ENCODE measurements around the gene TRMT11. TPM values are rescaled to one million over a fixed set of nuclear protein-coding genes. Genes with fewer than 3 reads are reported as not detected.
A peak's percentile ranks its signal among the peaks of the same experiment; 100 is the strongest.

Gene TRMT11
- total and polyA plus RNA-seq, 9 of the 15 experiments (the other 6 are each of a cell fraction or from before 2014, with no cell fraction given), result 38.8 to 88.0 (median 59.8) TPM

DNA sequence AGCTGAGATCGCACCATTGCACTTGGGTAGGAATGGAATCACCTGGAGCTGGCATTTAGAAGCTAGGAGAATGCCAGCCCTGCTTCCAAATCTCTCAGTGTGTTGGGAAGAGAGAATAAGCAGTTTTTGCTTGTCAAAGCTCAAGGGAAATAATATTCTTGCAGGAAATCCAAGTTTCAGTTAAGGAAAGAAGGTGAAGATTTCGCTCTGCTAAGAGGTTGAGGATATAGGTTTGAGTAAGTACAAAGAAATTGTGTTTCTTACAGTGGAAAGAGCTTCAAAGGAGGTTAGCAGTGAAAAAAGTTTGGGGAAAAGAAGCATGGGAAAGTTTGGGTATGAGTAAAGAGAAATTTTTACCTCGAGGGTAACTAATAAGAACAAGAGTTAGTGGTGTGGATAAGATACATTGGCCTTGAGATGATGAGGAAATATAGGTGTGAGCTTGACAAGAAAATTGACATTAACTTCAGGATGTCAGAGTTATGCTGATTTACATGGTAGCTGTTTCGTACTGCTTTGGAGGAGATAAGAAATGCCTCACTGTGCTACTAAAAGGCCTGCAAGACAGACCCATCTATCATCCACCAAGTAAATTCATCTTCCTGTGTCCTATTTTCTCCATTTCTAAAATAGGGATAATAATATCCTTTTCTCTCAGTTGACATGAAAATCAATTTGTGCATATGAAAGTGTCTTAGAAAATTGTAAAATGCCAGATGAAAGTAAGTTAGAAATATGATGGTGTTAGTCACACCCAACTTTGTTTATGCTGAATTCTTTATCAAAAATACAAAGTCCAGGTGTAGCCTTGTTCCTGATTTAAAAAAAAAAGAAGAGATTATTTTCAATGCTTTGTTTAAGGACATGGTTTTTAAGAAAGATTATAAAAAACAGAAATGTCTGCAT is 42.6 kb upstream of the TRMT11 start:
- peak in 3 of 4 experiments; percentile 19 to 68 (median 26) for DNase-seq (ENCODE audit: extremely low read depth in 1 of 4, low spot score in 3 of 4)
- Histone ChIP-seq H3K4me2 (ENCODE audit: insufficient read depth, low read length) (no peak overlapping the region), H4K20me1 (replicated peaks; ENCODE audit: control insufficient read depth, insufficient read depth, low read length) (no peaks in the 10 kb centered on the region), H3K27me3 (ENCODE audit: control insufficient read depth in 2 of 2, insufficient read depth in 2 of 2, low read length in 2 of 2) (no peaks in the 10 kb centered on the region), H2AFZ (ENCODE audit: low read depth, low read length) (peak overlapping the region; percentile 79), H3K9ac (ENCODE audit: insufficient read depth in 1 of 2, low read depth in 2 of 2, low read length in 2 of 2) (peak overlapping the region; percentile 23 to 56; a peak in 2 of 4 replicates), H3K4me3 (no peak overlapping the region), H3K36me3 (ENCODE audit: control insufficient read depth, insufficient read depth, low read length) (no peaks in the 10 kb centered on the region), H3K4me1 (replicated peaks in 1 of 2; ENCODE audit: control insufficient read depth in 2 of 2, insufficient read depth in 2 of 2, low read length in 2 of 2) (peaks cover 18 to 75% of the 10 kb centered on the region in 2 experiments), H3K9me1 (ENCODE audit: control insufficient read depth, insufficient read depth, low read length) (no peaks in the 10 kb centered on the region), H3K9me3 (replicated peaks; ENCODE audit: control insufficient read depth, insufficient read depth, low read depth, low read length) (no peaks in the 10 kb centered on the region), H3K79me2 (ENCODE audit: control insufficient read depth, insufficient read depth, low read length) (no peaks in the 10 kb centered on the region), H3K27ac (ENCODE audit: extremely low read depth, low read depth, low read length) (peak overlapping the region; percentile 70; the same call in 2 of the 3 replicates)
- ChIA-PET CTCF (ENCODE audit: low intra/inter-chr PET ratio) (no interaction called here), POLR2A (interaction anchor here (0.7 to 1.8 kb wide), 5 partner anchors 11 to 21 kb away, joined by 3 to 5 read pairs (median 5); partner anchors contain the start of gene HINT3)
- intact Hi-C loops (cut with micrococcal nuclease) (no loop called here), in situ Hi-C loops (cut with MboI) (no loop called here)
- FAIRE-seq, result peak; percentile 69
- BruUV-seq (replicated peaks), result no TSS peak
- WGBS (ENCODE audit: insufficient coverage, low coverage, missing lambda C conversion rate), result 31% methylated on average over 4 of the region's 4 CpGs
- ATAC-seq, result peak; percentile 69
- TF ChIP-seq DPF2 (IDR thresholded peaks at IDR 0.05) (peak; percentile 87), NFE2 (IDR thresholded peaks at IDR 0.05; ENCODE audit: low read depth) (no peak), NCOR1 (IDR thresholded peaks at IDR 0.05) (no peak), STAT5A (IDR thresholded peaks at IDR 0.05; ENCODE audit: borderline replicate concordance, low read length) (peak; percentile 48; the same call in 1 of the 2 replicates), POLR2G (IDR thresholded peaks at IDR 0.05; ENCODE audit: low read depth, low read length) (no peak), BRD4 (IDR thresholded peaks at IDR 0.05) (no peak), CBFA2T3 (IDR thresholded peaks at IDR 0.05) (peak; percentile 76)
- TF ChIP-seq, protein P1, sequence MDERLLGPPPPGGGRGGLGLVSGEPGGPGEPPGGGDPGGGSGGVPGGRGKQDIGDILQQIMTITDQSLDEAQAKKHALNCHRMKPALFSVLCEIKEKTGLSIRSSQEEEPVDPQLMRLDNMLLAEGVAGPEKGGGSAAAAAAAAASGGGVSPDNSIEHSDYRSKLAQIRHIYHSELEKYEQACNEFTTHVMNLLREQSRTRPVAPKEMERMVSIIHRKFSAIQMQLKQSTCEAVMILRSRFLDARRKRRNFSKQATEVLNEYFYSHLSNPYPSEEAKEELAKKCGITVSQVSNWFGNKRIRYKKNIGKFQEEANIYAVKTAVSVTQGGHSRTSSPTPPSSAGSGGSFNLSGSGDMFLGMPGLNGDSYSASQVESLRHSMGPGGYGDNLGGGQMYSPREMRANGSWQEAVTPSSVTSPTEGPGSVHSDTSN (CRISPR knock-in tag; IDR thresholded peaks at IDR 0.05; ENCODE audit: low read depth), result no peak
- TF ChIP-seq, protein P1 (tag; conservative IDR thresholded peaks at IDR 0.05; ENCODE audit: low read depth), result peak; percentile 97
- TF ChIP-seq, protein P2, sequence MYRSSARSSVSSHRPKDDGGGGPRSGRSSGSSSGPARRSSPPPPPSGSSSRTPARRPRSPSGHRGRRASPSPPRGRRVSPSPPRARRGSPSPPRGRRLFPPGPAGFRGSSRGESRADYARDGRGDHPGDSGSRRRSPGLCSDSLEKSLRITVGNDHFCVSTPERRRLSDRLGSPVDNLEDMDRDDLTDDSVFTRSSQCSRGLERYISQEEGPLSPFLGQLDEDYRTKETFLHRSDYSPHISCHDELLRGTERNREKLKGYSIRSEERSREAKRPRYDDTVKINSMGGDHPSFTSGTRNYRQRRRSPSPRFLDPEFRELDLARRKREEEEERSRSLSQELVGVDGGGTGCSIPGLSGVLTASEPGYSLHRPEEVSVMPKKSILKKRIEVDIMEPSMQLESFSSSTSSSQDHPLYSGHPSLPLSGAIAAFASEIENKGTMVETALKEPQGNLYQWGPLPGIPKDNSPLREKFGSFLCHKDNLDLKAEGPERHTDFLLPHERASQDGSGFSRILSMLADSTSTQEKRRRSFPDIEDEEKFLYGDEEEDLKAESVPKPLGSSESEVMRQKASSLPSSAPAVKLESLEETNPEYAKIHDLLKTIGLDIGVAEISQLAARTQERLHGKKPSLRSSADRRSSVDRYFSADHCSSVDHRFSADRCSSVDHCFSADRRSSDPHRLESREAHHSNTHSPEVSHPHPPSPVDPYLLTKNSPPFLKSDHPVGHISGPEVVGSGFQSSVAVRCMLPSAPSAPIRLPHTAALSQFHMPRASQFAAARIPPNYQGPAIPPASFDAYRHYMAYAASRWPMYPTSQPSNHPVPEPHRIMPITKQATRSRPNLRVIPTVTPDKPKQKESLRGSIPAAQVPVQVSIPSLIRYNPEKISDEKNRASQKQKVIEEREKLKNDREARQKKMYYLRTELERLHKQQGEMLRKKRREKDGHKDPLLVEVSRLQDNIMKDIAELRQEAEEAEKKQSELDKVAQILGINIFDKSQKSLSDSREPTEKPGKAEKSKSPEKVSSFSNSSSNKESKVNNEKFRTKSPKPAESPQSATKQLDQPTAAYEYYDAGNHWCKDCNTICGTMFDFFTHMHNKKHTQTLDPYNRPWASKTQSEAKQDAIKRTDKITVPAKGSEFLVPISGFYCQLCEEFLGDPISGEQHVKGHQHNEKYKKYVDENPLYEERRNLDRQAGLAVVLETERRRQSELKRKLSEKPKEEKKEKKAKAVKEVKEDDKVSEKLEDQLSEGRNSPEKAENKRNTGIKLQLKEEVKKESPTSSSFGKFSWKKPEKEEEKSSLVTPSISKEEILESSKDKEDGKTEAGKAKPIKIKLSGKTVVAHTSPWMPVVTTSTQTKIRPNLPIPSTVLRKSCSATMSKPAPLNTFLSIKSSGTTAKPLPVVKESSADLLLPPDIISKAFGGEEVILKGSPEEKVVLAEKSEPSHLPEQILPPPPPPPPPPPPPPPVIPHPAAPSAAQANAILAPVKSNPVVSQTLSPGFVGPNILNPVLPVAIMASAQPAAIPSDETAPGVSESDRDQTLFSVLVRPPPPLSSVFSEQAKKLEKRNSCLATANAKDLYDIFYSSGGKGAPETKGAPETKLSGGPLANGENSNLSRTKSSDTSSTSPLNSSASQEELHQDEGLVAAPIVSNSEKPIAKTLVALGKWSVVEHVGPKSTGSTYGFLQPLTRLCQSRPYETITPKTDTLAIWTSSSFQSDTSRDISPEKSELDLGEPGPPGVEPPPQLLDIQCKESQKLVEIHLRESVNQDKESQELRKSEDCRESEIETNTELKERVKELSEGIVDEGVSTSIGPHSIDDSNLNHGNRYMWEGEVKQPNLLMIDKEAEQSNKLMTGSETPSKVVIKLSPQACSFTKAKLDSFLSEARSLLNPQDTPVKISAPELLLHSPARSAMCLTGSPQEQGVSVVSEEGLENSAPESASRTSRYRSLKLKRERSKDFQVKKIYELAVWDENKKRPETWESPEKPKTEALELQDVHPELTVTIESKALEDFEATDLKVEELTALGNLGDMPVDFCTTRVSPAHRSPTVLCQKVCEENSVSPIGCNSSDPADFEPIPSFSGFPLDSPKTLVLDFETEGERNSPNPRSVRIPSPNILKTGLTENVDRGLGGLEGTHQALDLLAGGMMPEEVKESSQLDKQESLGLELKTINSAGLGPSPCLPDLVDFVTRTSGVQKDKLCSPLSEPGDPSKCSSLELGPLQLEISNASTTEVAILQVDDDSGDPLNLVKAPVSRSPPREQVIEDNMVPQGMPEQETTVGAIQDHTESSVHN (IDR thresholded peaks at IDR 0.05; ENCODE audit: borderline replicate concordance in 1 of 2, low read depth in 1 of 2), result peak in 1 of 2 experiments; percentile 55; a peak in 1 of 4 replicates

All from K562 (cell line).